ENCODE results near the gene SETD7. TPM values are rescaled to one million over a fixed set of nuclear protein-coding genes. Genes with fewer than 3 reads are reported as not detected.

Gene SETD7
- total RNA-seq, 2 experiments from 2014 or later = 10.4 to 12.1 TPM

GRCh38 chr4:139499186-139499585 lies 56.8 kb downstream of the SETD7 start:
- intact Hi-C loops (cut with micrococcal nuclease) = no loop called here
- H3K9me3 Mint-ChIP-seq = no peaks in the 10 kb centered on the region
- no peak for TF ChIP-seq CTCF (IDR thresholded peaks at IDR 0.05)
- H3K36me3 Mint-ChIP-seq (ENCODE audit: low read depth) = peaks cover 2% of the 10 kb centered on the region
- ChIA-PET CTCF (interaction anchor here (2.9 kb wide), 1 partner anchor 29 kb away, joined by 9 read pairs; no protein-coding TSS in a partner anchor), POLR2A (interaction anchor here (0.6 kb wide), 1 partner anchor 74 kb away, joined by 3 read pairs; no protein-coding TSS in a partner anchor)
- no peak overlapping the region for H3K4me3 Mint-ChIP-seq
- no peaks in the 10 kb centered on the region for H3K27me3 Mint-ChIP-seq
- no peak for DNase-seq
- H3K4me1 Mint-ChIP-seq (ENCODE audit: low read depth) = no peaks in the 10 kb centered on the region
- H3K27ac Mint-ChIP-seq = no peak overlapping the region
- ATAC-seq = no peak

DNA sequence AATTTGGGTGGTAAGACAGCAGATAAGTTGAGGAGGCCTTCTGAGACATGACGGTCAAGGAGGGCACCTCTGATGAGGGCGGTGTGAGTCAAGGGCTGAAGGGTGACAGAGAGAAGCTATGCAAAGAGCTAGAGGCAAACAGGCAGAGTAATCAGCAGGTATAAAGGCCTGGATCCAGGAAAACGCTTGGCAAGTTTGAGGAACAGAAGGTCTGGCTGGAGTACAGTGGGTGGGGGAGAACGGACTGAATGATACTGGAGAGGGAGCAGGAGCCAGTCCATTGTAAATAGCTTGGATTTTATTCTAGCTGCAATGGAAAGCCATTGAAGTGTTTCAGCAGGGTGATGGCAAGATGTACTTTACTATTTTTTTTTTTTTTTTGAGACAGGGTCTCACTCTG lies 62.8 kb downstream of the SETD7 start:
- Mint-ChIP-seq H3K36me3 (ENCODE audit: low read depth) (no peaks in the 10 kb centered on the region), H3K4me3 (no peak overlapping the region), H3K4me1 (ENCODE audit: low read depth) (no peaks in the 10 kb centered on the region), H3K9me3 (no peaks in the 10 kb centered on the region), H3K27me3 (peaks cover 1% of the 10 kb centered on the region), H3K27ac (no peak overlapping the region)
- ATAC-seq = no peak
- ChIA-PET POLR2A (interaction anchor here (0.6 kb wide), 1 partner anchor 9 kb away, joined by 3 read pairs; no protein-coding TSS in a partner anchor), CTCF (interaction anchor here (0.9 kb wide), 1 partner anchor 17 kb away, joined by 3 read pairs; no protein-coding TSS in a partner anchor)
- DNase-seq = no peak
- intact Hi-C loops (cut with micrococcal nuclease) = no loop called here
- no peak for TF ChIP-seq CTCF (IDR thresholded peaks at IDR 0.05)

DNA sequence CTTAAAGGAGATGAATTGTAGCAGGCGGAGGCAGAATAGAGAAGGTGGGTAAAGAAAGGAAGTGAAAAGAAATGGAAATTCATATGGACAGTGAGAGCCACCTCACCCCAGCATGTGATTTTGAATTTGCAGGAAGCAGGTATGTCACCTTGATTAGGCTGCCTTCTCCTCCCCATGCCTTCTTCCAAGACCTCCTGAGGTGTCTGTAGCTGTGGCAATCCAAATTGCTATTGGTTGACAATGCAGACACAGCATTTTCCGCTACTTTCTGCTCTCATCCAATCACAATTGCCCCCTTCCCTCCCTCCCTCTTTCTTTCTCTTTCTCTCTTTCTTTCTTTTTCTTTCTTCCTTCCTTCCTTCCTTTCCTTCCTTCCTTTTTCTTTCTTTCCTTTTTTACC lies 63.6 kb downstream of the SETD7 start:
- Mint-ChIP-seq H3K27me3 (peaks cover 1% of the 10 kb centered on the region), H3K4me1 (ENCODE audit: low read depth) (no peaks in the 10 kb centered on the region), H3K4me3 (no peak overlapping the region), H3K27ac (no peak overlapping the region), H3K36me3 (ENCODE audit: low read depth) (no peaks in the 10 kb centered on the region), H3K9me3 (no peaks in the 10 kb centered on the region)
- CTCF ChIA-PET = no interaction called here
- ATAC-seq (no peak), DNase-seq (no peak)
- TF ChIP-seq CTCF (IDR thresholded peaks at IDR 0.05) = no peak
- intact Hi-C loops (cut with micrococcal nuclease) = no loop called here
- POLR2A ChIA-PET = no interaction called here

GRCh38 chr4:139489638-139490037 lies 66.4 kb downstream of the SETD7 start:
- intact Hi-C loops (cut with micrococcal nuclease) = no loop called here
- peaks cover 1% of the 10 kb centered on the region for H3K27me3 Mint-ChIP-seq
- CTCF ChIA-PET = no interaction called here
- ATAC-seq = no peak
- no peaks in the 10 kb centered on the region for H3K4me1 Mint-ChIP-seq (ENCODE audit: low read depth)
- no peak overlapping the region for H3K4me3 Mint-ChIP-seq
- no peak for TF ChIP-seq CTCF (IDR thresholded peaks at IDR 0.05)
- H3K27ac Mint-ChIP-seq = no peak overlapping the region
- H3K9me3 Mint-ChIP-seq = no peaks in the 10 kb centered on the region
- no peak for DNase-seq
- POLR2A ChIA-PET = no interaction called here
- no peaks in the 10 kb centered on the region for H3K36me3 Mint-ChIP-seq (ENCODE audit: low read depth)

DNA sequence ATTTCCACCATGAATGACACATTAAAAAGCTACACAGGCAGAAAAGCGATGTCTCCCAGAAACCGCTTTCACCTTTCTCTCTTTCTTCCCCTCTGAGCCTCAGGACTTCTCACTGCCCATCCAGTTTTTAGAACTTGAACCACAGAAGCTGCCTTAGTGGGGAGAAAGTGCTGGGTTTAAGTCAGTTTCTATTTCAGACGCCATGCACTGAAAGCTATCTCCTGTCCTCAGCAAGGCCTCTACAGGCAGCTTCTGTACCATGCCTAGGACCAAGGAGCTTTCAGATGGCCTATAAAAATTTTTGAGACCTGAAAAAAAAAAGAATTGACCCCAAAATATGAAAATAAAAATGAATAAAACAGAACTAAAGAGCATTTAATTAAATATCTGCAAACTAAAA lies 67.6 kb downstream of the SETD7 start:
- no peak for DNase-seq
- H3K27ac Mint-ChIP-seq = no peak overlapping the region
- no peaks in the 10 kb centered on the region for H3K4me1 Mint-ChIP-seq (ENCODE audit: low read depth)
- POLR2A ChIA-PET = no interaction called here
- no peaks in the 10 kb centered on the region for H3K9me3 Mint-ChIP-seq
- TF ChIP-seq CTCF (IDR thresholded peaks at IDR 0.05) = no peak
- no peak for ATAC-seq
- H3K4me3 Mint-ChIP-seq = no peak overlapping the region
- CTCF ChIA-PET = interaction anchor here (0.7 to 1.1 kb wide), 2 partner anchors 9 to 13 kb away, joined by 3 to 6 read pairs; no protein-coding TSS in a partner anchor
- H3K27me3 Mint-ChIP-seq = no peaks in the 10 kb centered on the region
- no peaks in the 10 kb centered on the region for H3K36me3 Mint-ChIP-seq (ENCODE audit: low read depth)
- intact Hi-C loops (cut with micrococcal nuclease) = no loop called here
